Natural killer cell (primary cell): Measurements from ENCODE around the gene FHOD1. TPM values are rescaled to one million over a fixed set of nuclear protein-coding genes. Genes with fewer than 3 reads are reported as not detected.
A peak's percentile ranks its signal among the peaks of the same experiment; 100 is the strongest.

Experiments used
- ATAC-seq, 3 donors: fragments of 150-1000 bp in 2 of 3; fragments of 200-7000 bp in 1 of 3; cut with Tn5 transposase; 1 replicate in 1 of 3; 2 replicates in 2 of 3; pipeline ENCODE4 v1.10.0; 2021; ENCODE audit warnings: mild to moderate bottlenecking in 2 of 3, moderate library complexity in 2 of 3
- DNase-seq, 2 donors: peaks; one replicate each; pipeline versions ENCODE4 v3.0.0 to v3.0.0-alpha.2; 2013 to 2021; ENCODE audit warnings: mixed read lengths in 1 of 2
- H3K27ac ChIP-seq: one replicate; pipeline ENCODE4 v1.5.1; 2013; ENCODE audit warnings: mild to moderate bottlenecking, low read length
- H3K27me3 ChIP-seq: one replicate; pipeline ENCODE4 v1.6.1; 2013; ENCODE audit warnings: low read length; ENCODE audit not compliant: control insufficient read depth, insufficient read depth
- H3K36me3 ChIP-seq: one replicate; pipeline ENCODE4 v1.6.1; 2013; ENCODE audit warnings: low read length; ENCODE audit not compliant: control insufficient read depth, insufficient read depth
- H3K4me1 ChIP-seq: one replicate; pipeline ENCODE4 v1.6.1; 2013; ENCODE audit warnings: low read length; ENCODE audit not compliant: control insufficient read depth, insufficient read depth
- H3K4me3 ChIP-seq: one replicate; pipeline ENCODE4 v1.5.1; 2013; ENCODE audit warnings: low read length
- H3K9me3 ChIP-seq: one replicate; pipeline ENCODE4 v1.6.1; 2013; ENCODE audit warnings: low read length; ENCODE audit not compliant: control insufficient read depth, insufficient read depth
- H3K27ac Mint-ChIP-seq, 2 donors: one replicate each; pipeline ENCODE4 v1.8.0; 2022; ENCODE audit warnings: mild to moderate bottlenecking in 2 of 2, mixed read lengths in 2 of 2, moderate library complexity in 1 of 2
- H3K27me3 Mint-ChIP-seq, 2 donors: one replicate each; pipeline ENCODE4 v1.8.0; 2022; ENCODE audit warnings: low read depth in 2 of 2, mixed read lengths in 2 of 2
- H3K36me3 Mint-ChIP-seq: one replicate; pipeline ENCODE4 v1.8.0; 2022; ENCODE audit warnings: mixed read lengths
- H3K4me1 Mint-ChIP-seq, 2 donors: one replicate each; pipeline ENCODE4 v1.8.0; 2022; ENCODE audit warnings: mixed read lengths in 2 of 2
- H3K4me3 Mint-ChIP-seq: one replicate; pipeline ENCODE4 v1.8.0; 2022; ENCODE audit warnings: mild to moderate bottlenecking, moderate library complexity, mixed read lengths
- H3K9me3 Mint-ChIP-seq, 2 donors: one replicate each; pipeline ENCODE4 v1.8.0; 2022; ENCODE audit warnings: mixed read lengths in 2 of 2
- WGBS: methylation state at CpG from one replicate; pipeline ENCODE4 v1.1.7; 2013; ENCODE audit warnings: missing lambda C conversion rate; ENCODE audit not compliant: insufficient coverage; 5-methylcytosine and 5-hydroxymethylcytosine counted together
- intact Hi-C: fragments of 100-400 bp; cut with micrococcal nuclease; formaldehyde crosslinking; loops from one replicate; pipeline ENCODE4 v1.14.2; 2022
- total RNA-seq, 4 donors: library from RNA; stranded (reverse); fragments of 120-200 nt in 1 of 4; gene quantifications; one replicate each; pipeline versions ENCODE4 v1.2.3 to v1.2.4, GENCODE V29; 2013 to 2022
- TF ChIP-seq, protein P1 (sequence below): fragments of 200-600 bp; IDR thresholded peaks from one replicate; pipeline ENCODE4 v1.8.0; 2022; ENCODE audit warnings: antibody characterized with exemption

The FHOD1 gene
- total RNA-seq, 3 donors from 2014 or later (not counting 1 experiment from before 2014, with no cell fraction given), result 79.3 to 96.8 (median 89.2) TPM

DNA sequence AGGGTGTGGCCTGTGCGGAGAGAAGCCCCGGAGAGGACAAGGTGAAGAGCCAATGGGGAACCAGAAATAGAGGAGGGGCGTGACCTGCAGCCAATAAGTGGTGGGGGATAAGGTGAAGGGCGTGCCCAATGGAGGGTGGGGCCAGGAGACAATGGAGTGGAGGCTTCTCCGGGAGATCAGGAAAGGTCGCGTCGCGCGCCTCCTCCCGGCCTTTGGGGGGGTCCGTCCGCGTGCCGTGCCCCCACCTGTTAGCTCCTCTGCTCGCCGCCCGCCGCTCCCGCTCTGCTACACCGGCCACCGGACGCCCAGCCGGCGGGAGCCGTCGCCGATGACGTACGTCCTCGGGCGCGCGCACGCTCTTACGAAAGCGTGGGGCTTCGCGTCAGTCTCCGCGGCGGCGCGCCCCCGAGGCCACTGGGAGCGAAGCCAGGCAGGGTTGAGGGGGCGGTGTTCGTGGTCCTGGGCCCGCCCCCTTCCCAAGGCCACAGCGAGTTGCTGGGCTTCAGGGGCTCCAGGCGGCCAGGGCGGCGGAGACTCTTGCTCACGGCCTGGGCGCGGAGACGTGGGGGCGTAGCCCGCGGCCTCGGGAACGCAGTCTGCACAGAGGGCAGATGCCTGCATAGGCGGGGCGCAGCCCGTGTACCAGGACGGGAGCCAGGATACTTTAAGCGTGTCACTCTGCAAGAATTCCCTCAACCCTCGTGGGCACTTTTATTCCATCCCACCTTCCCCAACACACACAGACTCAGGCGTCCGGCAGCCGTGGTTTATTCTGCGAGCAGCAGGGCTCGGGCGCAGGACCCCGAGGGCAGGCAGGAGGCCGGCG is 63.4 kb downstream of the FHOD1 start, which contains the start of gene MATCAP1:
MATCAP1 (minus strand) TSS at position 337 of the 826 bp plus-strand sequence. CDS start 3,353 bp downstream, outside the sequence.
- no peaks in the 10 kb centered on the region for H3K36me3 Mint-ChIP-seq
- H3K27ac Mint-ChIP-seq, result peak within 1 kb of the TSS in 1 of 2 donors; percentile 83
- 0% methylated on average over 77 of the region's 77 CpGs for WGBS
- TF ChIP-seq, protein P1, sequence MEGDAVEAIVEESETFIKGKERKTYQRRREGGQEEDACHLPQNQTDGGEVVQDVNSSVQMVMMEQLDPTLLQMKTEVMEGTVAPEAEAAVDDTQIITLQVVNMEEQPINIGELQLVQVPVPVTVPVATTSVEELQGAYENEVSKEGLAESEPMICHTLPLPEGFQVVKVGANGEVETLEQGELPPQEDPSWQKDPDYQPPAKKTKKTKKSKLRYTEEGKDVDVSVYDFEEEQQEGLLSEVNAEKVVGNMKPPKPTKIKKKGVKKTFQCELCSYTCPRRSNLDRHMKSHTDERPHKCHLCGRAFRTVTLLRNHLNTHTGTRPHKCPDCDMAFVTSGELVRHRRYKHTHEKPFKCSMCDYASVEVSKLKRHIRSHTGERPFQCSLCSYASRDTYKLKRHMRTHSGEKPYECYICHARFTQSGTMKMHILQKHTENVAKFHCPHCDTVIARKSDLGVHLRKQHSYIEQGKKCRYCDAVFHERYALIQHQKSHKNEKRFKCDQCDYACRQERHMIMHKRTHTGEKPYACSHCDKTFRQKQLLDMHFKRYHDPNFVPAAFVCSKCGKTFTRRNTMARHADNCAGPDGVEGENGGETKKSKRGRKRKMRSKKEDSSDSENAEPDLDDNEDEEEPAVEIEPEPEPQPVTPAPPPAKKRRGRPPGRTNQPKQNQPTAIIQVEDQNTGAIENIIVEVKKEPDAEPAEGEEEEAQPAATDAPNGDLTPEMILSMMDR, result no peak
- H3K4me1 Mint-ChIP-seq, result peaks cover 8 to 13% of the 10 kb centered on the region in 2 donors
- Histone ChIP-seq H3K27ac (peak within 1 kb of the TSS; percentile 79), H3K4me1 (peaks cover 24% of the 10 kb centered on the region), H3K4me3 (peak within 1 kb of the TSS; percentile 63), H3K27me3 (peaks cover 2% of the 10 kb centered on the region), H3K36me3 (no peaks in the 10 kb centered on the region), H3K9me3 (no peaks in the 10 kb centered on the region)
- H3K9me3 Mint-ChIP-seq, result no peaks in the 10 kb centered on the region
- DNase-seq (peak; percentile 90 to 97), ATAC-seq (peak; percentile 93 to 97 (median 94))
- H3K4me3 Mint-ChIP-seq, result peak within 1 kb of the TSS; percentile 95
- peaks cover 0 to 7% of the 10 kb centered on the region in 2 donors for H3K27me3 Mint-ChIP-seq
- intact Hi-C loops, result loop anchor here (1.0 to 2.0 kb wide), 4 partner anchors 8 to 63 kb away; partner anchors contain the start of genes E2F4, FBXL8, FHOD1 and TMEM208

DNA sequence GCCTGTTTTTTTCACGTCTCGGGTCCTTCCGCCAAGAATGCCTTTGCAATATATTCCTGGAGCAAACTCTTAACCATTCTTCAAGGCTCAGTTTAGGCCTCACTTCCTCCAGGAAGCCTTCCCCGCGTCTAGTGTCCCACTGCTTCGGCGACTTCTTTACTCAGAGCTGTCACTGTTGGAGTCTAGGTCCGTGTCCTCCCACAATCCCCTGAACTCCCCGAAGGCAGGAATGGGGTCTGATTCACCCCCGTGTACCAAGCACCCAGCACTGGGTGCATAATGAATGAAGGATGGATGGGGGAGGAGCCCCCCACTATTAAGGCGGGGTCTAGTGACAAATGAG is 64.0 kb downstream of the FHOD1 start:
- TF ChIP-seq, protein P1, result no peak
- 15% methylated on average over 9 of the region's 11 CpGs for WGBS

DNA sequence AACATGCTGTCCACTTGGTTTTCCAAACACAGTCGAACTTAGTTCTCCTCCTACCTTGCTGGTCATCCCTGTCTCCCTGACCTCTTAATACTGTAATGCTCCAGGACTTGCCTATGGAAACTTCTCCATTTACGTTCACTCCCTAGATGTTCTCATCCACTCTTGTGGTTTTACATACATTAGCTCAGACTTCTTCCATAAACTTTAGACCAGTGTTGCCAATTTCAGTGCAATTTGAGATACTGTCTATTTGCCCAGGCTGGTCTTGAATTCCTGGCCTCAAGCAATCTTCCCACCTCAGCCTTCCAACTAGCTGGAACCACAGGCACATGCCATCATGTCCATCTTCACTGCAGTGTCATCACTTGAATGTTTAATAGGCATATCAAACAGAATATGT is 65.0 kb downstream of the FHOD1 start:
- H3K27me3 Mint-ChIP-seq, result peaks cover 0 to 8% of the 10 kb centered on the region in 2 donors
- 83% methylated on average over 2 of the region's 2 CpGs for WGBS
- no peak overlapping the region for H3K27ac Mint-ChIP-seq
- Histone ChIP-seq H3K27me3 (peaks cover 2% of the 10 kb centered on the region), H3K9me3 (no peaks in the 10 kb centered on the region), H3K4me3 (no peak overlapping the region), H3K36me3 (no peaks in the 10 kb centered on the region), H3K27ac (no peak overlapping the region), H3K4me1 (peaks cover 37% of the 10 kb centered on the region)
- ATAC-seq, result no peak
- no peaks in the 10 kb centered on the region for H3K9me3 Mint-ChIP-seq
- no peak for DNase-seq
- intact Hi-C loops, result loop anchor here (2.0 kb wide), 1 partner anchor 65 kb away; the partner anchor contains the start of gene FHOD1
- H3K4me1 Mint-ChIP-seq, result peaks cover 13 to 26% of the 10 kb centered on the region in 2 donors
- H3K4me3 Mint-ChIP-seq, result no peak overlapping the region
- H3K36me3 Mint-ChIP-seq, result no peaks in the 10 kb centered on the region
- TF ChIP-seq, protein P1, result no peak

More for the DNA sequence above, 64.0 kb downstream of the FHOD1 start:
- H3K4me3 Mint-ChIP-seq, result no peak overlapping the region
- Histone ChIP-seq H3K4me1 (peaks cover 29% of the 10 kb centered on the region), H3K9me3 (no peaks in the 10 kb centered on the region), H3K4me3 (peak overlapping the region; percentile 63), H3K36me3 (no peaks in the 10 kb centered on the region), H3K27me3 (peaks cover 2% of the 10 kb centered on the region), H3K27ac (peak overlapping the region; percentile 79)
- DNase-seq (no peak), ATAC-seq (no peak)
- H3K9me3 Mint-ChIP-seq, result no peaks in the 10 kb centered on the region
- peaks cover 8 to 19% of the 10 kb centered on the region in 2 donors for H3K4me1 Mint-ChIP-seq
- intact Hi-C loops, result loop anchor here (1.0 to 2.0 kb wide), 3 partner anchors 9 to 64 kb away; partner anchors contain the start of genes E2F4, FBXL8, FHOD1 and TRADD
- no peaks in the 10 kb centered on the region for H3K36me3 Mint-ChIP-seq
- no peak overlapping the region for H3K27ac Mint-ChIP-seq
- H3K27me3 Mint-ChIP-seq, result peaks cover 0 to 8% of the 10 kb centered on the region in 2 donors
